ENCODE measurements around the gene FZD10. TPM values are rescaled to one million over a fixed set of nuclear protein-coding genes. Genes with fewer than 3 reads are reported as not detected.

Gene FZD10
- total and polyA plus RNA-seq, 2 of the 13 experiments (the other 11 are each of a cell fraction or from before 2014, with no cell fraction given) = not detected

- CTCF ChIA-PET (ENCODE audit: low intra/inter-chr PET ratio, low total read pairs) = no interaction called here
- BruUV-seq (replicated peaks) = no TSS peak
- Histone ChIP-seq H3K4me2 (ENCODE audit: low read depth, low read length) (no peak overlapping the region), H2AFZ (ENCODE audit: low read length) (no peak overlapping the region), H4K20me1 (ENCODE audit: insufficient read depth, low read length) (no peaks in the 10 kb centered on the region), H3K4me1 (ENCODE audit: insufficient read depth, low read length) (peaks cover 14% of the 10 kb centered on the region), H3K9ac (ENCODE audit: insufficient read depth, low read depth, low read length) (no peak overlapping the region), H3K4me3 (replicated peaks in 1 of 3; ENCODE audit: insufficient read depth in 1 of 3, low read depth in 2 of 3, low read length in 3 of 3) (no peak overlapping the region), H3K9me3 (ENCODE audit: low read length) (no peaks in the 10 kb centered on the region), H3K79me2 (ENCODE audit: insufficient read depth, low read length) (no peaks in the 10 kb centered on the region), H3K27me3 (ENCODE audit: control insufficient read depth in 1 of 2, insufficient read depth in 2 of 2, low read length in 2 of 2) (peaks cover 3 to 14% of the 10 kb centered on the region in 2 experiments; a peak in 2 of 5 replicates), H3K27ac (ENCODE audit: extremely low read length, insufficient read depth, low read length) (no peak overlapping the region), H3K36me3 (replicated peaks in 1 of 2; ENCODE audit: control insufficient read depth in 1 of 2, insufficient read depth in 2 of 2, low read length in 2 of 2) (no peaks in the 10 kb centered on the region)
- ATAC-seq = no peak
- intact Hi-C loops (cut with micrococcal nuclease; ENCODE audit: unreplicated experiment) (loop anchor here (5.0 kb wide), 1 partner anchor 152 kb away; no protein-coding TSS in a partner anchor), in situ Hi-C loops (cut with HindIII; ENCODE audit: extremely low pct_ligation_motif_present, low pct_unique_long_range_greater_than_20kb) (loop anchor here (10.0 kb wide), 1 partner anchor 155 kb away; no protein-coding TSS in a partner anchor)
- DNase-seq (ENCODE audit: low spot score) = no peak
- FAIRE-seq = no peak
- POLR2A ChIA-PET = no interaction called here
- WGBS (ENCODE audit: low lambda C conversion rate) = 27% methylated on average over 16 of the region's 18 CpGs
- TF ChIP-seq HIVEP1 (CRISPR knock-in tag; IDR thresholded peaks at IDR 0.05) (no peak), ZNF678 (CRISPR knock-in tag; IDR thresholded peaks at IDR 0.05) (no peak), MTF2 (CRISPR knock-in tag; IDR thresholded peaks at IDR 0.05; ENCODE audit: borderline replicate concordance) (no peak), SIN3A (IDR thresholded peaks at IDR 0.05; ENCODE audit: borderline replicate concordance, low read depth, low read length) (no peak), ZNF460 (CRISPR knock-in tag; IDR thresholded peaks at IDR 0.05; ENCODE audit: borderline replicate concordance) (no peak)
Observed at GRCh38 chr12:130199581-130200390, 37.5 kb downstream of the FZD10 start.

DNA sequence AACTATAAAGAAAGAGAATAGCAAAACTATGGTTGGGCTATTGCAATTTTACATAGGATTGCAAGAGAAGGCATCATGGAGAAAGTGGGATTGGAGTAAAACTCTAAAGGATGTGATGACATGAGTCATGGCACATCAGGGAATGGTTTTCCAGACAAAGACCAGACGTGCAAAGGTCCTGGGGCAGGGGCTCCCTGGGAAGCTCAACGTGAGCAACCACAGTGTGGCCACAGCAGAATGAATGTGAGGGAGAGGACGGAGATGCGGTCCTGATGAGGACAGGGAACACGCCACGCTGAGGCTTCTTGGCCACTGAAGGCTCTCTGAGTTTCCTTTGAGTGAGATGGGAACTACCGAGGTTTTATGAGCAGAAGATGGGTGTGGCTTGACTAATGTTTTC, 38.2 kb downstream of the FZD10 start:
- 24% methylated on average over 7 of the region's 7 CpGs for WGBS (ENCODE audit: low lambda C conversion rate)
- H3K4me1 ChIP-seq (ENCODE audit: insufficient read depth, low read length) = peaks cover 14% of the 10 kb centered on the region
- CTCF ChIA-PET (ENCODE audit: low intra/inter-chr PET ratio, low total read pairs) = no interaction called here
- POLR2A ChIA-PET = no interaction called here
- no peaks in the 10 kb centered on the region for H3K36me3 ChIP-seq (replicated peaks in 1 of 2; ENCODE audit: control insufficient read depth in 1 of 2, insufficient read depth in 2 of 2, low read length in 2 of 2)
- DNase-seq (ENCODE audit: low spot score) = no peak
- no peak overlapping the region for H2AFZ ChIP-seq (ENCODE audit: low read length)
- H3K9me3 ChIP-seq (ENCODE audit: low read length) = no peaks in the 10 kb centered on the region
- H3K27ac ChIP-seq (ENCODE audit: extremely low read length, insufficient read depth, low read length) = no peak overlapping the region
- no peak overlapping the region for H3K9ac ChIP-seq (ENCODE audit: insufficient read depth, low read depth, low read length)
- H3K79me2 ChIP-seq (ENCODE audit: insufficient read depth, low read length) = no peaks in the 10 kb centered on the region
- no TSS peak for BruUV-seq (replicated peaks)
- in situ Hi-C loops (cut with HindIII; ENCODE audit: extremely low pct_ligation_motif_present, low pct_unique_long_range_greater_than_20kb) (no loop called here), intact Hi-C loops (cut with micrococcal nuclease; ENCODE audit: unreplicated experiment) (no loop called here)
- peaks cover 3 to 15% of the 10 kb centered on the region in 2 experiments; a peak in 2 of 5 replicates for H3K27me3 ChIP-seq (ENCODE audit: control insufficient read depth in 1 of 2, insufficient read depth in 2 of 2, low read length in 2 of 2)
- ATAC-seq = no peak
- no peaks in the 10 kb centered on the region for H4K20me1 ChIP-seq (ENCODE audit: insufficient read depth, low read length)
- no peak overlapping the region for H3K4me3 ChIP-seq (replicated peaks in 1 of 3; ENCODE audit: insufficient read depth in 1 of 3, low read depth in 2 of 3, low read length in 3 of 3)
- FAIRE-seq = no peak
- no peak overlapping the region for H3K4me2 ChIP-seq (ENCODE audit: low read depth, low read length)
- no peak for TF ChIP-seq ZNF549 (CRISPR knock-in tag; IDR thresholded peaks at IDR 0.05)
- TF ChIP-seq ETS1 (CRISPR knock-in tag; IDR thresholded peaks at IDR 0.05) = no peak
- TF ChIP-seq NFKBIZ (CRISPR knock-in tag; IDR thresholded peaks at IDR 0.05) = no peak
- no peak for TF ChIP-seq ZNF839 (CRISPR knock-in tag; IDR thresholded peaks at IDR 0.05; ENCODE audit: borderline replicate concordance)
- no peak for TF ChIP-seq HNF4A (CRISPR knock-in tag; IDR thresholded peaks at IDR 0.05)
- TF ChIP-seq TOPORS (CRISPR knock-in tag; IDR thresholded peaks at IDR 0.05) = no peak
- TF ChIP-seq, protein P1, sequence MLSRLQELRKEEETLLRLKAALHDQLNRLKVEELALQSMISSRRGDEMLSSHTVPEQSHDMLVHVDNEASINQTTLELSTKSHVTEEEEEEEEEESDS (CRISPR knock-in tag; IDR thresholded peaks at IDR 0.05; ENCODE audit: borderline replicate concordance) = no peak
- TF ChIP-seq, protein P2, sequence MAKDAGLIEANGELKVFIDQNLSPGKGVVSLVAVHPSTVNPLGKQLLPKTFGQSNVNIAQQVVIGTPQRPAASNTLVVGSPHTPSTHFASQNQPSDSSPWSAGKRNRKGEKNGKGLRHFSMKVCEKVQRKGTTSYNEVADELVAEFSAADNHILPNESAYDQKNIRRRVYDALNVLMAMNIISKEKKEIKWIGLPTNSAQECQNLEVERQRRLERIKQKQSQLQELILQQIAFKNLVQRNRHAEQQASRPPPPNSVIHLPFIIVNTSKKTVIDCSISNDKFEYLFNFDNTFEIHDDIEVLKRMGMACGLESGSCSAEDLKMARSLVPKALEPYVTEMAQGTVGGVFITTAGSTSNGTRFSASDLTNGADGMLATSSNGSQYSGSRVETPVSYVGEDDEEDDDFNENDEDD (CRISPR knock-in tag; IDR thresholded peaks at IDR 0.05; ENCODE audit: borderline replicate concordance) = no peak
- no peak for TF ChIP-seq HIVEP1 (CRISPR knock-in tag; IDR thresholded peaks at IDR 0.05)
- TF ChIP-seq HDAC6 (IDR thresholded peaks at IDR 0.05; ENCODE audit: low read depth, low read length) = no peak
- TF ChIP-seq NFIB (CRISPR knock-in tag; IDR thresholded peaks at IDR 0.05; ENCODE audit: borderline replicate concordance) = no peak
- no peak for TF ChIP-seq ZC3H13 (CRISPR knock-in tag; IDR thresholded peaks at IDR 0.05)
- no peak for TF ChIP-seq WIZ (CRISPR knock-in tag; IDR thresholded peaks at IDR 0.05)

Data from HepG2 (cell line).